DND-41 (cell line): ENCODE measurements around the gene ANKRD11.

Experiments used
- ATAC-seq: fragments of 200-7000 bp; cut with Tn5 transposase; 3 replicates; pipeline ENCODE4 v1.9.1; 2021; ENCODE audit warnings: low read depth; ENCODE audit not compliant: insufficient read depth
- DNase-seq: peaks from one replicate; pipeline ENCODE4 v3.0.0-alpha.2; 2020
- H2AFZ ChIP-seq: 2 replicates; pipeline ENCODE4 v1.6.0; 2012; ENCODE audit warnings: low read depth, low read length
- H3K27ac ChIP-seq: 2 replicates; pipeline ENCODE4 v1.5.1; 2012; ENCODE audit warnings: low read length, inconsistent platforms
- H3K27me3 ChIP-seq: fragments of 200-600 bp; sonication (generic); 2 replicates; pipeline ENCODE4 v1.6.0; 2012; ENCODE audit warnings: low read length, mild to moderate bottlenecking, inconsistent platforms; ENCODE audit not compliant: insufficient read depth, poor library complexity
- H3K36me3 ChIP-seq: 2 replicates; pipeline ENCODE4 v1.5.1; 2012; ENCODE audit warnings: low read length, inconsistent platforms; ENCODE audit not compliant: insufficient read depth
- H3K4me1 ChIP-seq: 2 replicates; pipeline ENCODE4 v1.5.1; 2012; ENCODE audit warnings: mild to moderate bottlenecking, low read length; ENCODE audit not compliant: insufficient read depth
- H3K4me2 ChIP-seq: 2 replicates; pipeline ENCODE4 v1.6.0; 2012; ENCODE audit warnings: mild to moderate bottlenecking, moderate library complexity, low read length, inconsistent platforms; ENCODE audit not compliant: insufficient read depth
- H3K4me3 ChIP-seq, 2 experiments: fragments of 200-600 bp in 1 of 2; shearing (Covaris generic) in 1 of 2; 2 replicates each; pipeline ENCODE4 v1.5.1; 2012 to 2016; ENCODE audit warnings: inconsistent platforms in 2 of 2, low read length in 2 of 2, mild to moderate bottlenecking in 2 of 2, low read depth in 1 of 2, moderate library complexity in 1 of 2
- H3K79me2 ChIP-seq: 2 replicates; pipeline ENCODE4 v1.6.0; 2012; ENCODE audit warnings: low read length, inconsistent platforms; ENCODE audit not compliant: insufficient read depth
- H3K9ac ChIP-seq: 2 replicates; pipeline ENCODE4 v1.6.0; 2012; ENCODE audit warnings: low read depth, mild to moderate bottlenecking, inconsistent platforms, low read length, moderate library complexity
- H3K9me3 ChIP-seq: 2 replicates; pipeline ENCODE4 v1.5.1; 2012; ENCODE audit warnings: low read length, moderate library complexity, mild to moderate bottlenecking, inconsistent platforms; ENCODE audit not compliant: insufficient read depth, severe bottlenecking
- H4K20me1 ChIP-seq: 2 replicates; pipeline ENCODE4 v1.6.0; 2012; ENCODE audit warnings: low read length; ENCODE audit not compliant: insufficient read depth
- EZH2 ChIP-seq: IDR thresholded peaks from 3 replicates; pipeline ENCODE4 v1.6.1; 2012; ENCODE audit warnings: borderline replicate concordance, low read depth, mild to moderate bottlenecking, moderate library complexity, low read length, inconsistent platforms; ENCODE audit not compliant: severe bottlenecking
- TF ChIP-seq, protein P1 (sequence below): IDR thresholded peaks from 2 replicates; pipeline ENCODE4 v1.5.1; 2012; ENCODE audit warnings: borderline replicate concordance, low read length, moderate library complexity, mild to moderate bottlenecking; ENCODE audit not compliant: poor library complexity, severe bottlenecking; ENCODE audit errors: extremely low read depth

ANKRD11 gene

DNA sequence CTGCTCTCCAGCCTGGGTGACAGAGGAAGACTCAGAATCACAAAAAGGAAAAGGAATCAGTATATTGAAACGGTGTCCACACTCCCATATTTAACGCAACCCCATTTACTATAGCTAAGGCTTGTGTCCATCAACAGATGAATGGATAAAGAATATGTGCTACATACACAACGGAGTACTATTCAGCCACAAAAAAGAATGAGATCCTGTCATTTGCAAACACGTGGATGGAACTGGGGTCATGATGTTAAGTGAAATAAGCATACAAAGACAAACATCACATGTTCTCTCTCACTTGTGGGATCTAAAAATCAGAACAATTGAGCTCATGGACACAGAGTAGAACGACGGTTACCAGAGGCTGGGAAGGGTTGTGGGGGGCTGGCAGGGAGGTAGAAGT is 217.7 kb downstream of the ANKRD11 start:
- Histone ChIP-seq H3K4me2 (no peak overlapping the region), H3K4me1 (no peaks in the 10 kb centered on the region), H4K20me1 (peaks cover 64% of the 10 kb centered on the region), H3K9me3 (no peaks in the 10 kb centered on the region), H3K9ac (no peak overlapping the region), H3K36me3 (peaks cover 92% of the 10 kb centered on the region), H3K4me3 (no peak overlapping the region), H3K79me2 (peaks cover 47% of the 10 kb centered on the region), H2AFZ (no peak overlapping the region), H3K27me3 (no peaks in the 10 kb centered on the region), H3K27ac (no peak overlapping the region)
- DNase-seq, result no peak
- TF ChIP-seq, protein P1, sequence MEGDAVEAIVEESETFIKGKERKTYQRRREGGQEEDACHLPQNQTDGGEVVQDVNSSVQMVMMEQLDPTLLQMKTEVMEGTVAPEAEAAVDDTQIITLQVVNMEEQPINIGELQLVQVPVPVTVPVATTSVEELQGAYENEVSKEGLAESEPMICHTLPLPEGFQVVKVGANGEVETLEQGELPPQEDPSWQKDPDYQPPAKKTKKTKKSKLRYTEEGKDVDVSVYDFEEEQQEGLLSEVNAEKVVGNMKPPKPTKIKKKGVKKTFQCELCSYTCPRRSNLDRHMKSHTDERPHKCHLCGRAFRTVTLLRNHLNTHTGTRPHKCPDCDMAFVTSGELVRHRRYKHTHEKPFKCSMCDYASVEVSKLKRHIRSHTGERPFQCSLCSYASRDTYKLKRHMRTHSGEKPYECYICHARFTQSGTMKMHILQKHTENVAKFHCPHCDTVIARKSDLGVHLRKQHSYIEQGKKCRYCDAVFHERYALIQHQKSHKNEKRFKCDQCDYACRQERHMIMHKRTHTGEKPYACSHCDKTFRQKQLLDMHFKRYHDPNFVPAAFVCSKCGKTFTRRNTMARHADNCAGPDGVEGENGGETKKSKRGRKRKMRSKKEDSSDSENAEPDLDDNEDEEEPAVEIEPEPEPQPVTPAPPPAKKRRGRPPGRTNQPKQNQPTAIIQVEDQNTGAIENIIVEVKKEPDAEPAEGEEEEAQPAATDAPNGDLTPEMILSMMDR, result no peak
- no peak for TF ChIP-seq EZH2
- ATAC-seq, result no peak

DNA sequence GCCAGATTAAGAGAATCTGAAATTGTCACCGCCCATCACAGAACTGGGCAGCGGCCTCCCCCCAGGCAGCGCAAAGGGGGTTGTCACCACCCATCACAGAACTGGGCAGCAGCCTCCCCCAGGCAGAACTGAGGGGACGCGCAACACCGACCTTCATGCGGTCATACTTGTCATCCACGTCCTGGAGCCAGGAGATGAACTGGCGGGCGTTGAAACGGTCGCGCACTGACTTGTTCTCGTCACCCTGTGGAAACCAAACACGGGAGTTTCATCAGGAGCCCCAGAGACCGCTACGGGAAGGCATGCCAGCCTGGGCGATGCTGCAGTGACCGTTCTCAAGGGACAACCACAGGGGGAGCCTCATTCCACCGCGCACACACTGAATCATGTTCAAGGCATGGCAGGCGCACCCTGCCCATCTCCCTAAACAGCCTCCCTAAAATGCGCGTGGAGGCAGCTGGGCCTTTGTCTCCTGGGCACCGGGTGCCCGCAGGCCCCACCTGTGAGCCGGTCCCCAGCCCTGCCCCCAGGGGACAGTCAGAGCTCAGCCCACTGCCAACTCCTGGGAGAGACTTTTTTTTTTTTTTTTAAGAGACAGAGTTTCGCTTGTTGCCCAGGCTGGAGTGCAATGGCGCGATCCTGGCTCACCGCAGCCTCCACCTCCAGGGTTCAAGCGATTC is 219.6 kb downstream of the ANKRD11 start:
- no peak for TF ChIP-seq EZH2
- TF ChIP-seq, protein P1, result no peak
- Histone ChIP-seq H2AFZ (no peak overlapping the region), H3K36me3 (peaks cover 90% of the 10 kb centered on the region), H3K27ac (no peak overlapping the region), H4K20me1 (peaks cover 56% of the 10 kb centered on the region), H3K27me3 (no peaks in the 10 kb centered on the region), H3K9me3 (no peaks in the 10 kb centered on the region), H3K4me1 (no peaks in the 10 kb centered on the region), H3K4me3 (no peak overlapping the region), H3K4me2 (no peak overlapping the region), H3K79me2 (peaks cover 32% of the 10 kb centered on the region; the same call in 1 of the 2 replicates), H3K9ac (no peak overlapping the region)
- DNase-seq, result no peak
- no peak for ATAC-seq

DNA sequence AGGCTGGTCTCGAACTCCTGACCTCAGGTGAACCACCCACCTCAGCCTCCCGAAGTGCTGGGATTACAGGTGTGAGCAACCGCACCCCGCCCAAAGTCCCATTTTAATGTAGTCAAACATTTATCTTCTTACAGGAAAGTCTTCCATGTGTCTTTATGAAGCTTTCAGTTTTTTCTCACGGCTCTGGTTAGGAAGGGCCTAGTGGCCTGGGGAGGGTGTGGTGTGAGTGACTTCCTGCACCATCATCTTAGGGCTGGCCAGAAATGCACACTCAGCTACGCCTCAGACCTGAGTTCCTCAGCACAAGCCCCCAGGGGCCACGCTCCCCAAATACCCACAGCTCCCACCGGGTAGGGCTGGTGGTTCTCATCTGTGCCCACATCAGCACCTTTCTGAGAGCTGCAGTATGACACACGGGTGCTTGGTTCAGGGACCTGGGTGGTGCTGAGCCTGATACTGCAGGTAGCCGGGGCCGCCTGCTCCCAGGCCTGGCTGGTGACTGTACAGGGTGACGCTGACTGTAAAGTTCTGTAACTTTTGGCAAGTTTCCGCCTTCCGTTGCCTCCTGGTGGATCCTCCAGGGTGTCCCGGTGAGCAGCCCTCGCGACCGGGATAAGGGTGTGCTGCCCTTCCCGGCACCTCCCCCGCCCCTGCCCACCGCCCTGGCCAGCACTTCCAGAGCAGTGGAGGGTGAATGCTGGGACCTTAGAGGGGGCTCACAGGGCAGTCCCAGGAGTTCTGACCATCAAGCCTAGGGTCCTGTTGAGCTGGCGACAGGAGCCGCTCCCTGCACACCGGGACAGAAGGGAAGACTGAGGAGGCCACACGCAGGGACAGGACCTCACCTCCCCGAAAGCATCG is 220.3 kb downstream of the ANKRD11 start:
- H3K4me2 ChIP-seq, result no peak overlapping the region
- no peak overlapping the region for H3K4me3 ChIP-seq
- H3K27ac ChIP-seq, result no peak overlapping the region
- no peak overlapping the region for H3K9ac ChIP-seq
- H3K9me3 ChIP-seq, result no peaks in the 10 kb centered on the region
- peaks cover 49% of the 10 kb centered on the region for H4K20me1 ChIP-seq
- H3K79me2 ChIP-seq, result peaks cover 25% of the 10 kb centered on the region; the same call in 1 of the 2 replicates
- H2AFZ ChIP-seq, result no peak overlapping the region
- H3K27me3 ChIP-seq, result no peaks in the 10 kb centered on the region
- H3K4me1 ChIP-seq, result no peaks in the 10 kb centered on the region
- DNase-seq (no peak), ATAC-seq (no peak)
- peaks cover 90% of the 10 kb centered on the region for H3K36me3 ChIP-seq
- TF ChIP-seq EZH2, result no peak
- TF ChIP-seq, protein P1, result no peak
